ENCODE results near the gene SLC16A3.

SLC16A3 gene

DNA sequence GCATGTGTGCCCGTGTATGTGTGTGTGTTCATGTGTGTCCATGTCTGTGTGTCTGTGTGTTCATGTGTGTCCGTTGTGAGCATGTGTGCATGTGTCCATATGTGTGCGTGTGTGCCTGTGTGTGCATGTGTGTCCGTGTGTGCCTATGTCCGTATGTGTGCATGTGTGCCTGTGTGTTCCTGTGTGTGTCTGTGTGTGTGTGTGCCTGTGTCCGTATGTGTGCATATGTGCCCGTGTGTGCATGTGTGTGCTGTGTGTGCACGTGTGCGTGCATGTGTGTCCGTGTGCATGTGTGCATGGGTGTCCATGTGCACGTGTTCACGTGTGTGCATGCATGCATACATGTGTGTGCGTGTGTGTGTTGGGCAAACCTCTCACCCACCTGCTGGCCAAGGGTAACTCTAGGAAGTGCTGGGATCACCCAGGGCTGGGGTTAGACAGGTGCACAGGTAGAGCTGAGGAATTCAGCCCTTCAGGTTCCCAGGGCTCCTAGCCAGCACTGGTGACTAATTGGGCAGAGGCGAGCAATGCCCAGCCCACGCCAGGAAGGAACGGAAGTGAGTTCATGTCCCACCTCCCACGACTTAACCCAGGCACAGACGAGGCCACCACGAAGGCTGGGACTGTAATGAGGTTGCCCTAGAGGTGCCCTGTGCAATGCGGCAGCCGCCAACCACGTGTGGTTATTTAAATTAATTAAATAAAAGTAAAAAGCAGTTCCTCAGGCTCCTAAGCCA lies 52.8 kb downstream of the SLC16A3 start:
- Histone ChIP-seq H3K9ac (ENCODE audit: low read length) (no peak overlapping the region), H4K20me1 (ENCODE audit: insufficient read depth, low read length) (no peaks in the 10 kb centered on the region), H3K27me3 (replicated peaks; ENCODE audit: insufficient read depth, low read length) (no peaks in the 10 kb centered on the region), H3K4me3 (ENCODE audit: low read length) (no peak overlapping the region), H3K4me1 (ENCODE audit: low read length) (no peaks in the 10 kb centered on the region), H3K9me3 (replicated peaks; ENCODE audit: insufficient read depth, low read length) (no peaks in the 10 kb centered on the region), H3K9me2 (replicated peaks; ENCODE audit: insufficient read depth, low read length) (no peaks in the 10 kb centered on the region), H2AFZ (ENCODE audit: low read length) (no peak overlapping the region), H3K36me3 (replicated peaks; ENCODE audit: insufficient read depth, low read length) (no peaks in the 10 kb centered on the region), H3K27ac (ENCODE audit: low read length) (no peak overlapping the region), H3K4me2 (ENCODE audit: low read depth, low read length) (no peak overlapping the region), H3F3A (ENCODE audit: insufficient read depth, low read length) (no peaks in the 10 kb centered on the region), H3K79me2 (ENCODE audit: low read length) (no peaks in the 10 kb centered on the region)
- TF ChIP-seq, protein P1, sequence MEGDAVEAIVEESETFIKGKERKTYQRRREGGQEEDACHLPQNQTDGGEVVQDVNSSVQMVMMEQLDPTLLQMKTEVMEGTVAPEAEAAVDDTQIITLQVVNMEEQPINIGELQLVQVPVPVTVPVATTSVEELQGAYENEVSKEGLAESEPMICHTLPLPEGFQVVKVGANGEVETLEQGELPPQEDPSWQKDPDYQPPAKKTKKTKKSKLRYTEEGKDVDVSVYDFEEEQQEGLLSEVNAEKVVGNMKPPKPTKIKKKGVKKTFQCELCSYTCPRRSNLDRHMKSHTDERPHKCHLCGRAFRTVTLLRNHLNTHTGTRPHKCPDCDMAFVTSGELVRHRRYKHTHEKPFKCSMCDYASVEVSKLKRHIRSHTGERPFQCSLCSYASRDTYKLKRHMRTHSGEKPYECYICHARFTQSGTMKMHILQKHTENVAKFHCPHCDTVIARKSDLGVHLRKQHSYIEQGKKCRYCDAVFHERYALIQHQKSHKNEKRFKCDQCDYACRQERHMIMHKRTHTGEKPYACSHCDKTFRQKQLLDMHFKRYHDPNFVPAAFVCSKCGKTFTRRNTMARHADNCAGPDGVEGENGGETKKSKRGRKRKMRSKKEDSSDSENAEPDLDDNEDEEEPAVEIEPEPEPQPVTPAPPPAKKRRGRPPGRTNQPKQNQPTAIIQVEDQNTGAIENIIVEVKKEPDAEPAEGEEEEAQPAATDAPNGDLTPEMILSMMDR (IDR thresholded peaks at IDR 0.05; ENCODE audit: low read length): no peak
- TF ChIP-seq EZH2phosphoT487 (IDR thresholded peaks at IDR 0.05; ENCODE audit: low read length) (no peak), EZH2 (optimal IDR thresholded peaks at IDR 0.05; ENCODE audit: low read depth, low read length) (no peak)
- no peak for DNase-seq

DNA sequence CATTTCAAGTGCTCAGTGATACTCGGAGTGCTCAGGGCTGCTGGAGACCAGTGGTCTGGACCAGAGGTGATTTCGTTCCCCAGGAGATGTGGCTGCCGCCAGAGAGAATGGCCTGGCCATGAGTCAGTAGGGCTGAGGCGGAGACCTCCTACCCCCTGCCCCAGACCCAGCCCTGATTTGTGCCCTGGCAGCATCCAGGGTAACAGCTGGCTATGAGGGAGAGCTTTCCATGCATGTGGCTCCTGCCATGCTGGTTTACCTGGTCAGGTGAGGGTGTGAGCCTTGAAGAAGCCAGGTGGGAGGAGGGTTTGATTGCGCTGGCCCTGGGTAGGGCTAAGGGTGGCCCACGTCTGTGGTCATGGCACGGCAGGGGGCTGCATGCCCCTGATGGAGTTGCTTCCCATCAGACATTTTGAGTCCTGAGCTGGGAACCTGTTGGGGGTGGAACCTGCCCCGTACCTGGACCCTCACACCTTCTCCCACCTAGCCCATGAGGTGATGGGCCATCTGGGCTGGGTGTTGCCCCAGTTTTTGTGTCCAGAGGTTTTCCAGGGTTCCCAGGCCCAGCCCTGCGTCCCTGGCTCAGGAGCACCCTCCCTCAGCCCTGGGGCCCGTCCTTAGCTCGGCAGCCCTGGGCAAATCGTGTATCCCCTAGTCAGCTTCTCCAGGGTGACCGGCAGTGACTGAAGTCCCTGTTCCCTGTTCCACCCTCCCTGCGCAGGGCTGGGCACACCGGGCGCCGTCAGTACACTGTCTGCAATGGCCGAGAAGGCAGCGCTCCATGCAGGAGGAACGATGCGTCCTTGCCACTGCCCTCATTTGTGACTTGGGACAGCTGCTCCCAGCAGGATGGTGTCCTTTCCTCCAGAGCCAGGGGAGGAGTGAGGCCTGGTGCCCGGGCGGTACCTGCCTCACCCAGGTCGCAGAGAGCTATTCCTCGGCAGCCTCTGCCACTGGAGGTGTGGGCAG lies 53.7 kb downstream of the SLC16A3 start:
- Histone ChIP-seq H3K27me3 (replicated peaks; ENCODE audit: insufficient read depth, low read length) (no peaks in the 10 kb centered on the region), H3K4me1 (ENCODE audit: low read length) (no peaks in the 10 kb centered on the region), H4K20me1 (ENCODE audit: insufficient read depth, low read length) (no peaks in the 10 kb centered on the region), H3F3A (ENCODE audit: insufficient read depth, low read length) (no peaks in the 10 kb centered on the region; the same call in 1 of the 2 replicates), H3K9ac (ENCODE audit: low read length) (no peak overlapping the region), H3K9me2 (replicated peaks; ENCODE audit: insufficient read depth, low read length) (no peaks in the 10 kb centered on the region), H3K4me2 (ENCODE audit: low read depth, low read length) (no peak overlapping the region), H3K79me2 (ENCODE audit: low read length) (no peaks in the 10 kb centered on the region), H3K27ac (ENCODE audit: low read length) (no peak overlapping the region), H2AFZ (ENCODE audit: low read length) (no peak overlapping the region), H3K4me3 (ENCODE audit: low read length) (no peak overlapping the region), H3K9me3 (replicated peaks; ENCODE audit: insufficient read depth, low read length) (no peaks in the 10 kb centered on the region), H3K36me3 (replicated peaks; ENCODE audit: insufficient read depth, low read length) (no peaks in the 10 kb centered on the region)
- no peak for DNase-seq
- TF ChIP-seq, protein P1 (IDR thresholded peaks at IDR 0.05; ENCODE audit: low read length): no peak
- TF ChIP-seq EZH2phosphoT487 (IDR thresholded peaks at IDR 0.05; ENCODE audit: low read length): no peak
- TF ChIP-seq EZH2 (optimal IDR thresholded peaks at IDR 0.05; ENCODE audit: low read depth, low read length): no peak

DNA sequence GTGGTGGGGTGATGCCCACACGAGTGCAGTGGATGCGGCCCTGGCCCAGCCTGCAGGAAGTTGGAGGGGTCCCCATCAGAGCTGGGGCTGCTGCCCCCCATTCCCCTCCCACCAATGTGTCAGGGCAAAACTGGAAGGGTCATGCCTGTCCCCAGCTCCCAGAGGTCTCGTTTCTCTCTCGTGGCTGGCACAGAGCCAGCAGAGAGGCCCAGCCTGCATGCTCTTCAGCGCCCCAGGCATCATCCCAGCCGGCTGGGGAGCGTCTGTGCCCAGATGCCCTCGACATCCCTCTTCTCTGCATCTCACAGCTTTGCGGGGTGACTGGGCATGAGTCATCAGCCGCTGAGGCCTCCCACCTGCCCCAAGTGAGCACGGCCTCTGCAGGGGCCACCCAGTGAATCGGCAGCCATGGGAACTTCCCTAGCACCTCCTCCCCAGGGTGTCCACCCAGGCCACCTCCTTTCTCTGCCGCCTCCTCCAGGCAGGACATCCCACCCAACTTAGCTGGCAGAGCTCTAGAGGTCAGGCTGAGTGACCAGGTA lies 54.4 kb downstream of the SLC16A3 start:
- H3K9me3 ChIP-seq (replicated peaks; ENCODE audit: insufficient read depth, low read length): no peaks in the 10 kb centered on the region
- no peak overlapping the region for H3K4me3 ChIP-seq (ENCODE audit: low read length)
- no peak for DNase-seq
- H2AFZ ChIP-seq (ENCODE audit: low read length): no peak overlapping the region
- H3K27me3 ChIP-seq (replicated peaks; ENCODE audit: insufficient read depth, low read length): no peaks in the 10 kb centered on the region
- H3K27ac ChIP-seq (ENCODE audit: low read length): no peak overlapping the region
- no peak overlapping the region for H3K4me2 ChIP-seq (ENCODE audit: low read depth, low read length)
- H3K79me2 ChIP-seq (ENCODE audit: low read length): no peaks in the 10 kb centered on the region
- H3K9ac ChIP-seq (ENCODE audit: low read length): no peak overlapping the region
- H3K36me3 ChIP-seq (replicated peaks; ENCODE audit: insufficient read depth, low read length): no peaks in the 10 kb centered on the region
- TF ChIP-seq EZH2phosphoT487 (IDR thresholded peaks at IDR 0.05; ENCODE audit: low read length) (no peak), EZH2 (optimal IDR thresholded peaks at IDR 0.05; ENCODE audit: low read depth, low read length) (no peak)
- TF ChIP-seq, protein P1 (IDR thresholded peaks at IDR 0.05; ENCODE audit: low read length): no peak
- H3K9me2 ChIP-seq (replicated peaks; ENCODE audit: insufficient read depth, low read length): no peaks in the 10 kb centered on the region
- H3K4me1 ChIP-seq (ENCODE audit: low read length): no peaks in the 10 kb centered on the region
- H3F3A ChIP-seq (ENCODE audit: insufficient read depth, low read length): no peaks in the 10 kb centered on the region; the same call in 1 of the 2 replicates
- no peaks in the 10 kb centered on the region for H4K20me1 ChIP-seq (ENCODE audit: insufficient read depth, low read length)

All from MM.1S (cell line).